Measurements from ENCODE around the gene SPPL2B.

The SPPL2B gene

DNA sequence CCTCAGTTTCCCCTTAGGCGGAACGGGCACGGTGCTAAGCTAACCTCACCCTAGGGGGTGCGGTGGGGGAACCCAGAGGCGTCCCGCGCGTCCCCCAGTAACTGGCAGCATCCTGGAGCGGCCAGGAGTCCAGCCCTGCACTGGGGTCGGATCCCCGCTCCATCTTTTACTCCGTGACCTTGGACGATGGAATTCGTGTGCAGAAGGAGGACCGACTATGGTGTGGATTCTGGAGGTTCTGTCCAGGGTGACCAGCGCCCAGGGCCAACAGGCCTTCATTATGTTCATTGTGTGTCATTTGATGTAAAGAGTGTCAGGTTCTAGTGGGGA, 630 bp downstream of the SPPL2B start:
- peak overlapping the region; percentile 66 to 76 for H3K4me3 ChIP-seq
- H3K9me3 ChIP-seq: no peaks in the 10 kb centered on the region
- DNase-seq: no peak
- peak overlapping the region; percentile 62 to 65 for H3K27ac ChIP-seq
- H3K4me1 ChIP-seq: peaks cover 0 to 71% (median 37%) of the 10 kb centered on the region in 4 donors
- peaks cover 0 to 22% (median 15%) of the 10 kb centered on the region in 3 donors for H3K36me3 ChIP-seq
- H3K27me3 ChIP-seq: no peaks in the 10 kb centered on the region
- TF ChIP-seq, protein P1, sequence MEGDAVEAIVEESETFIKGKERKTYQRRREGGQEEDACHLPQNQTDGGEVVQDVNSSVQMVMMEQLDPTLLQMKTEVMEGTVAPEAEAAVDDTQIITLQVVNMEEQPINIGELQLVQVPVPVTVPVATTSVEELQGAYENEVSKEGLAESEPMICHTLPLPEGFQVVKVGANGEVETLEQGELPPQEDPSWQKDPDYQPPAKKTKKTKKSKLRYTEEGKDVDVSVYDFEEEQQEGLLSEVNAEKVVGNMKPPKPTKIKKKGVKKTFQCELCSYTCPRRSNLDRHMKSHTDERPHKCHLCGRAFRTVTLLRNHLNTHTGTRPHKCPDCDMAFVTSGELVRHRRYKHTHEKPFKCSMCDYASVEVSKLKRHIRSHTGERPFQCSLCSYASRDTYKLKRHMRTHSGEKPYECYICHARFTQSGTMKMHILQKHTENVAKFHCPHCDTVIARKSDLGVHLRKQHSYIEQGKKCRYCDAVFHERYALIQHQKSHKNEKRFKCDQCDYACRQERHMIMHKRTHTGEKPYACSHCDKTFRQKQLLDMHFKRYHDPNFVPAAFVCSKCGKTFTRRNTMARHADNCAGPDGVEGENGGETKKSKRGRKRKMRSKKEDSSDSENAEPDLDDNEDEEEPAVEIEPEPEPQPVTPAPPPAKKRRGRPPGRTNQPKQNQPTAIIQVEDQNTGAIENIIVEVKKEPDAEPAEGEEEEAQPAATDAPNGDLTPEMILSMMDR (IDR thresholded peaks at IDR 0.05): no peak
- intact Hi-C loops (cut with DNase I; ENCODE audit: low total_unique reads): loop anchor here (5.0 kb wide), 1 partner anchor 167 kb away; the partner anchor contains the start of gene DOT1L

DNA sequence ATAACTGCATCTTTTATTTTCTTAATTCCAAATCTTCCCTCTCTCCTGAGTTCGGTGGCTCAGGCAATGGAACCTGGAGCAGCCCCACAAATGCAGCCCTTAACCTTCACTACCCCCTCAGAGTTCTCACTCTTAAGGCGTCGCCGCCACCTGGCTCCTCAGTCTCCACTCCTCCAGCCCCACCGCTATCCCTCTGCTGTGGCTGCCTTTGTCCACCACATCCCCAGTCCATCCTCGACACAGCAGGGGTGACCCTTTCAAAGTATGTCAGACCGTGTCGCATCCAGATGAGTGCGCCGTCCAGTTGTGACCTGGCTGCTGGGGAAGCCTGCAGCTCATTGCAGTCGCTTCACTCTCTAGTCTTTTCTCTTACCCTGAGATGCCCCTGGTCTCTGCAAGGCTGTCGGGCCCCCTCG, 1.0 kb downstream of the SPPL2B start:
- TF ChIP-seq, protein P1 (IDR thresholded peaks at IDR 0.05): no peak
- Histone ChIP-seq H3K9me3 (no peaks in the 10 kb centered on the region), H3K4me1 (peaks cover 0 to 71% (median 37%) of the 10 kb centered on the region in 4 donors), H3K27me3 (no peaks in the 10 kb centered on the region), H3K4me3 (peak overlapping the region; percentile 66 to 76), H3K27ac (no peak overlapping the region), H3K36me3 (peaks cover 0 to 18% (median 11%) of the 10 kb centered on the region in 3 donors)
- intact Hi-C loops (cut with DNase I; ENCODE audit: low total_unique reads): loop anchor here (5.0 kb wide), 1 partner anchor 167 kb away; the partner anchor contains the start of gene DOT1L
- no peak for DNase-seq

DNA sequence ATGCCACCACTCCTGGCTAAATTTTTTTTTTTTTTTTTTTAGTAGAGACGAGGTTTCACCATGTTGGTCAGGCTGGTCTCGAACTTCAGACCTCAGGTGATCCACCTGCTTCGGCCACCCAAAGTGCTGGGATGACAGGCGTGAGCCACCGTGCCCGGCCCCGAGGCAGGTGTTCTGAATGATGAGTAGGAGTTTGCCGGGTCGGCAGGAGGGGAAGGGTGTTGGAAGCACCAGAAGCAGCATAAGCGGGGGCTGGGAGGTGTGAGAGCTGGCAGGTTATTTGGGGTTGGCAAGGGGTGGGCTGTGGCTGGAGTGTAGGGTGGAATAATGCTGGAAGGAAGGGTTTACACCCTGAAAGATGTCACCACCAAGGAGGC, 1.8 kb downstream of the SPPL2B start:
- Histone ChIP-seq H3K27ac (no peak overlapping the region), H3K9me3 (no peaks in the 10 kb centered on the region), H3K27me3 (no peaks in the 10 kb centered on the region), H3K4me1 (peaks cover 0 to 71% (median 37%) of the 10 kb centered on the region in 4 donors), H3K36me3 (peaks cover 0 to 10% (median 4%) of the 10 kb centered on the region in 3 donors), H3K4me3 (no peak overlapping the region)
- TF ChIP-seq, protein P1 (IDR thresholded peaks at IDR 0.05): no peak
- intact Hi-C loops (cut with DNase I; ENCODE audit: low total_unique reads): no loop called here
- no peak for DNase-seq

DNA sequence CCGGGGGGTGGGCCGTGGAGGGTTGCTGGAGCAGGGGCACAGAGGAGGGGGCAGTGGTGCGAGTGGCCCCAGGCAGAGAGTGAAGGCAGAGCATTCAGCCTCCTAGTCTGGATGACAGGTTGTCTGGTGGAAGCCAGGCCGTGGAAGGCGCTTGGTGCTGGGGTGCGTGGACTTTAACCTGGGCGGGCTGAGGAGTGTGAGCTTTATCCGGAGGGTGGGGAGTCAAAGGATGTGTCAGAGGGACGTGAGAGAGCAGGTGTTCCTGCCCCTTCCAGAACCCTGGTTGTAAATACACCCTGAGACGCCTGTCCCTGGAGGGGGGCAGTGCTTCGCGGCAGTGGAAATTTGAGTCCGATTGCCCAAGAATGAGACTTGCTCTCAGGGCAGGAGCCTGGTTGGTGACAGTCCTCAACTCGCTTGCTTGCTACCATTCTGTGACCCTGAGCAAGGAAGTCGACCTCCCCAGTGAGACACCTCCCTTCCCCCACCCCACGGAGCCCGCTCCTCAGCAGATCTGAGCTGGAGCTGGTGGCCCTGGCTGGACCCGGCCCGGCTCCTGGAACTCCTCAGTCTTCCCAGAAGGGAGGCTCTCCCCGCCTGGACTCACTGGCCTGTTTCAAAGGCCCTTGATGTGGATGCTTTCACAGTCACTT, 2.3 kb downstream of the SPPL2B start:
- Histone ChIP-seq H3K27ac (no peak overlapping the region), H3K27me3 (no peaks in the 10 kb centered on the region), H3K4me1 (peaks cover 0 to 67% (median 37%) of the 10 kb centered on the region in 4 donors), H3K4me3 (no peak overlapping the region), H3K9me3 (no peaks in the 10 kb centered on the region), H3K36me3 (peaks cover 0 to 5% (median 0%) of the 10 kb centered on the region in 3 donors)
- intact Hi-C loops (cut with DNase I; ENCODE audit: low total_unique reads): no loop called here
- DNase-seq: no peak
- TF ChIP-seq, protein P1 (IDR thresholded peaks at IDR 0.05): no peak

DNA sequence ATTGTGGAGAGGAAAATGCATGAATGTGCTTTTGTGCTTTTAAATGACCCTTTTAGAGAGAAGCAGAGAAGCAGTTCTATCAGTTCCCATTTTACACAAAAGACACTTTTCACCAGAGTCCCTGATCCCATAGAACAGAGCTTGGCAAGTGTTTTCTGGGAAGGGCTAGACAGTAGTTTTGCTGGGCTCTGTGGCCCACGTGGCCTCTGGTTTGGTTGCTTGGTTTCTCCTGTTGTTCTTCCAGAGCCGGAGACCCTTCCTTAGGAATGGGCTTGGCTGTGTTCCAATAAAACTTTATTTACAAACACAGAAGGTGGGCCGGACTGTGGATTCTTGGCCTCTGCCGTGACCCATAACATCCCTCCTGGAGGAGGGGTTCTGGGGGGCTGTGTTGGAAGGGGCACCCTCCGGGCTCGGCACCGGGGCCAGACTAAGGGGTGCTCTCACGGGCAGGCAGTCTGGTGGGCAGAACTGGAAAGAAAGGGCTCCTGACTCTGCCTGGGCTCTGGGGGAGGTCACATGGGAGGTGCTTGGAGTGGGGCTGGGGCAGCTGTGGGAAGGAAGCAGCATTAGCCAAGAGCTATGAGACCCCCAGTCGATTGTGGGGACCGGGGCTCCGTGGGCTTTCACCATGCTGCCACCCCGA, 3.2 kb downstream of the SPPL2B start:
- Histone ChIP-seq H3K27ac (no peak overlapping the region), H3K4me1 (peaks cover 0 to 60% (median 35%) of the 10 kb centered on the region in 4 donors), H3K27me3 (no peaks in the 10 kb centered on the region), H3K9me3 (no peaks in the 10 kb centered on the region), H3K36me3 (no peaks in the 10 kb centered on the region), H3K4me3 (no peak overlapping the region)
- intact Hi-C loops (cut with DNase I; ENCODE audit: low total_unique reads): no loop called here
- TF ChIP-seq, protein P1 (IDR thresholded peaks at IDR 0.05): no peak
- DNase-seq: no peak

Data from tibial artery (tissue), 4 donors.